ENCODE data around the gene RPL29.

RPL29 gene

DNA sequence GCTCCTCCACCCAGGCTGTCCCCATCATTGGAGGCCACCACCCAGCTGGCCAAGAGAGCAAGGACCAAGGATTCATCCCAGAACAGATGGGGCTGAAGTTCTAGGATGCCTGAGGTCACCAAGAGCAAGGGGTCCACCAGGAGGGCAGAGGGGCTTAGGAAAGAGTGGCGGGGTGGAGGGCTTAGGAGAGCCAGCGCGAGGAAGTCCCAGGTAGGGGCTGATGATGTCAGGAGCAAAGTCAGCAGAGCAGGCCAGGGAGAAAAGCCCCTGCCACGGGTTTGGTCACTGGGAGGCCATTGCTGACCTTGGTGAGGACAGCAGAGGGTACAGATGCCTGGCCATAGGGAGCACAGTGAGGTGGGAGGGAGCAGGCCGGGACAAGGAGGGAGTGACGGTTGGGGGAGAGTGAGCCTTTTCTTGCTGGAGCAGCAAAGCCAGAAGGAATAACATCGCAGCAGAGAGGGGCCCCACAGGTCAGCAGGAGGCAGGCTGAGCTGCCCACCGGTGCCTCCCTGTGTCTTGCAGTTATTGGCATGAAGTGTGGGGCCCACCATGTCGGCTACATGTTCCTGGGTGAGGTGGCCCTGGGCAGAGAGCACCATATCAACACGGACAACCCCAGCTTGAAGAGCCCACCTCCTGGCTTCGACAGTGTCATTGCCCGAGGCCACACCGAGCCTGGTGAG, 48.3 kb downstream of the RPL29 start:
- no peak for DNase-seq (ENCODE audit: low read depth, low spot score)

DNA sequence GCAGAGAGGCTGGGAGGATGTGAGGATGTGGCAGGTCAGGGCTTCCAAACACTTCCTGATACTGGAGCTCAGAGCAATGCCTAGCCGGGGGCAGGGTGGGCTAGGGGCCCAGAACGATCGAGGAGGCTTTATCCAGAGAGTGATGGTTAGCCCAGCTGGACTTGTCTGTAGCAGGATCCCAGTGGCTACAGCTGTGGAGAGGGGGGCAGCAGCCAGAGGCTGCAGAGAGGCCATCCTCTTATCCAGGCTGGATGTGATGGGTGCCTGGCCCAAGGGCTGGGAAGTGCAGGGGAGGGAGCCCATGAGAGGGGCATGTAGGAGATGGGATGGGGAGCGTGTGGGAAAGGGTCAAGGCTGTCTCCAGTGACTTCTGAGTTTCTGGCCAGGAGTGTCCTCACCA, 48.9 kb downstream of the RPL29 start:
- DNase-seq (ENCODE audit: low read depth, low spot score) = no peak

DNA sequence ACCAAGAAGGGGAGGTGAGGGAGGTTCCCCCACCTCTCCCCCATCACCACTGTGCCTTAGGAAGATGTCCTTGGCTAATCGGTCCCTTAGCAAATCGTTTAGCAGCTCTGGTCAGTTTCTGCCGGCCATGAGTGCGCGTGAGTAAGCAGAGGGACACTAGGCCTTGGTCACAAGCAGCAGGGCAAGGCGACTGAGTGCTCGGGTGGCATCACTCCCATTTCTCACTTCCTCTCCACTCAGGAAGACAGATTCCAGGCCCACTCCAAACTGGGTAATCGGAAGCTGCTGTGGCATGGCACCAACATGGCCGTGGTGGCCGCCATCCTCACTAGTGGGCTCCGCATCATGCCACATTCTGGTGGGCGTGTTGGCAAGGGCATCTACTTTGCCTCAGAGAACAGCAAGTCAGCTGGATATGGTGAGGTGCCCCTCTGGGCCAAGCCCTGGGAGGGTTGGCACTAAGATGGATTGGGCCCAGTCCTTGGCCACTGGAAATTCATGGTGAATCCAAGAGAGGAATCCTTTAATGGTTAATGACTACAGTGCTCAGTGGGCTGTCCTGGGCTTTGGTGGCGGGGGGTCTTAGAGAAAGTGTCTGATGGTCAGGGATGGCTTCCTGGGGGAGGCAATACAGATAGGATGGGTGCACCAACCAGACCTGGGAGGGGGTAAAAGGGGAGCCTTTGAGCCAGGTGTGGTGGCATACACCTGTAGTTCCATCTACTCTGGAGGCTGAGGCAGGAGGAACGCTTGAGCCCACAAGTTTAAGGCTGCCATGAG, 49.6 kb downstream of the RPL29 start:
- DNase-seq (ENCODE audit: low read depth, low spot score) = no peak

DNA sequence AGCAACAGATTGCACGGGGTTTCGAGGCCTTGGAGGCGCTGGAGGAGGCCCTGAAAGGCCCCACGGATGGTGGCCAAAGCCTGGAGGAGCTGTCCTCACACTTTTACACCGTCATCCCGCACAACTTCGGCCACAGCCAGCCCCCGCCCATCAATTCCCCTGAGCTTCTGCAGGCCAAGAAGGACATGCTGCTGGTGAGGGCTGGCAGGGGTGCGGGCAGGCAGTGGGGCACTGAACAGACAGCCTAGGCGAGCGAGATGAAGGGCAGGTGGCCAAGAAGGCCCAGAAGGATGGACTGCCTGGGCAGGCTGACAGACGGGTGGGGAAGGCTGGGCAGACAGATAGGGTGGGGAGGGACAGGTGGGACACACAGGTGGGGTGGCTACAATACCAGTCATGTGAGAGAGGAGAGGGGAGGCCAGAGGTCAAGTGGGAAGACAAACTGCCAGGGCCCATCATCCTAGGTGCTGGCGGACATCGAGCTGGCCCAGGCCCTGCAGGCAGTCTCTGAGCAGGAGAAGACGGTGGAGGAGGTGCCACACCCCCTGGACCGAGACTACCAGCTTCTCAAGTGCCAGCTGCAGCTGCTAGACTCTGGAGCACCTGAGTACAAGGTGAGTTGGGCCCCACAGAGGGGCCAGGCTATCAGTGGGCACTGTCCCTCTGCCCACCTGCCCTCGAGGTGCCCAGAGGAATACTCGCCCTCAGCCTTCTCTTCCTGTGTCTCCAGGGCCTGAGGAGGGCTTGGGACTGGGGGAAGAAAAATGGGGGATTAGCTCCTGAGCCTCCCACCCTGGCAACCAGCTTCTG, 50.5 kb downstream of the RPL29 start:
- no peak for DNase-seq (ENCODE audit: low read depth, low spot score)

DNA sequence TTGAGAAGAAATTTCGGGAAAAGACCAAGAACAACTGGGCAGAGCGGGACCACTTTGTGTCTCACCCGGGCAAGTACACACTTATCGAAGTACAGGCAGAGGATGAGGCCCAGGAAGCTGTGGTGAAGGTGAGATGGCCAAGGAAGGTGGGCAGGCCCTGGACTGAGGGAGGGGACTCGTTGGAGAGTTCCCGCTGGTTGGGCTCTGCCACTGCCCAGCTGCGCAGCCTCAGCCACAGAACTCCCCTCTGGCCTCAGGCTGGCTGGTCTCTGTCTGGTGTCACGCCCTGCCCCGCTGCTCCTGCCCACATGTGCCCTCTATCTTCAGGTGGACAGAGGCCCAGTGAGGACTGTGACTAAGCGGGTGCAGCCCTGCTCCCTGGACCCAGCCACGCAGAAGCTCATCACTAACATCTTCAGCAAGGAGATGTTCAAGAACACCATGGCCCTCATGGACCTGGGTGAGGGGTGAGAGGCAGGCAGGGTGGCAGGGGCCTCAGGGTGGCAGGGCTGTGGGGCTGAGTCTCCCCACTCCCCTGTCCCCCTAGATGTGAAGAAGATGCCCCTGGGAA, 51.2 kb downstream of the RPL29 start:
- DNase-seq (ENCODE audit: low read depth, low spot score) = no peak
